Measurements from ENCODE around the gene KPNB1.

DNA sequence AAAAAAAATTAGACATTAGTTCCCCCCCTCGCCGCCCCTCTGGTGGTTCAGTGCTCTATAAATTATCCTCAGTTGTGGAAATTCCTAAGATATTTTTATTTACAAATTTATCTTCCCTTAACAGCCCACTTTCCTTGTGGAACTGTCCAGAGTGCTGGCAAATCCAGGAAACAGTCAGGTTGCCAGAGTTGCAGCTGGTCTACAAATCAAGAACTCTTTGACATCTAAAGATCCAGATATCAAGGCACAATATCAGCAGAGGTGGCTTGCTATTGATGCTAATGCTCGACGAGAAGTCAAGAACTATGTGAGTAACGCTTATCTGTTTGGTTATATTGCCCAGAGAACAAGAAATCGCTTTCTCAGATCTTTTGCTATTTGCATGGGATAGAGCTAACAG is 2.9 kb downstream of the KPNB1 start:
- TF ChIP-seq EP300 (IDR thresholded peaks at IDR 0.05), result no peak
- TF ChIP-seq POLR2A (IDR thresholded peaks at IDR 0.05; ENCODE audit: low read depth), result no peak
- TF ChIP-seq, protein P1, sequence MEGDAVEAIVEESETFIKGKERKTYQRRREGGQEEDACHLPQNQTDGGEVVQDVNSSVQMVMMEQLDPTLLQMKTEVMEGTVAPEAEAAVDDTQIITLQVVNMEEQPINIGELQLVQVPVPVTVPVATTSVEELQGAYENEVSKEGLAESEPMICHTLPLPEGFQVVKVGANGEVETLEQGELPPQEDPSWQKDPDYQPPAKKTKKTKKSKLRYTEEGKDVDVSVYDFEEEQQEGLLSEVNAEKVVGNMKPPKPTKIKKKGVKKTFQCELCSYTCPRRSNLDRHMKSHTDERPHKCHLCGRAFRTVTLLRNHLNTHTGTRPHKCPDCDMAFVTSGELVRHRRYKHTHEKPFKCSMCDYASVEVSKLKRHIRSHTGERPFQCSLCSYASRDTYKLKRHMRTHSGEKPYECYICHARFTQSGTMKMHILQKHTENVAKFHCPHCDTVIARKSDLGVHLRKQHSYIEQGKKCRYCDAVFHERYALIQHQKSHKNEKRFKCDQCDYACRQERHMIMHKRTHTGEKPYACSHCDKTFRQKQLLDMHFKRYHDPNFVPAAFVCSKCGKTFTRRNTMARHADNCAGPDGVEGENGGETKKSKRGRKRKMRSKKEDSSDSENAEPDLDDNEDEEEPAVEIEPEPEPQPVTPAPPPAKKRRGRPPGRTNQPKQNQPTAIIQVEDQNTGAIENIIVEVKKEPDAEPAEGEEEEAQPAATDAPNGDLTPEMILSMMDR (IDR thresholded peaks at IDR 0.05), result no peak
